SU-DHL-6 (cell line): ENCODE measurements around the gene MARCHF6.

Experiments used
- H2AFZ ChIP-seq: fragments of 200-600 bp; sonication (generic); 2 replicates; pipeline ENCODE4 v1.6.1; 2014; ENCODE audit warnings: low read depth, mild to moderate bottlenecking, moderate library complexity, mixed read lengths, antibody characterized with exemption, low read length; ENCODE audit not compliant: severe bottlenecking
- H3F3A ChIP-seq: fragments of 200-600 bp; shearing (Covaris generic); 2 replicates; pipeline ENCODE4 v1.6.0; 2016; ENCODE audit warnings: antibody characterized with exemption, mild to moderate bottlenecking; ENCODE audit not compliant: insufficient read depth
- H3K27ac ChIP-seq: fragments of 200-600 bp; sonication (generic); 2 replicates; pipeline ENCODE4 v1.5.1; 2016; ENCODE audit warnings: low read depth, mild to moderate bottlenecking, low read length, moderate library complexity, mixed read lengths
- H3K27me3 ChIP-seq: fragments of 200-600 bp; sonication (generic), shearing (Covaris generic); 2 replicates; pipeline ENCODE4 v1.6.0; 2014; ENCODE audit warnings: mild to moderate bottlenecking, low read length
- H3K36me3 ChIP-seq: fragments of 200-600 bp; sonication (generic); 2 replicates; pipeline ENCODE4 v1.6.1; 2014; ENCODE audit warnings: mild to moderate bottlenecking, low read length, mixed read lengths
- H3K4me2 ChIP-seq: fragments of 300-600, 200-600 bp; shearing (Covaris generic), sonication (generic); 2 replicates; pipeline ENCODE4 v1.6.0; 2014; ENCODE audit warnings: low read length, low read depth, mild to moderate bottlenecking; ENCODE audit not compliant: poor library complexity, severe bottlenecking
- H3K4me3 ChIP-seq: fragments of 200-600 bp; sonication (generic); 2 replicates; pipeline ENCODE4 v1.5.1; 2014; ENCODE audit warnings: antibody characterized with exemption, low read length, mild to moderate bottlenecking, mixed read lengths; ENCODE audit not compliant: insufficient read depth, poor library complexity, severe bottlenecking
- H3K79me2 ChIP-seq: fragments of 200-600 bp; sonication (generic); 2 replicates; pipeline ENCODE4 v1.6.1; 2014; ENCODE audit warnings: mild to moderate bottlenecking, low read length, moderate library complexity; ENCODE audit not compliant: insufficient read depth
- H3K9ac ChIP-seq: fragments of 200-600 bp; sonication (generic); 2 replicates; pipeline ENCODE4 v1.7.0; 2014; ENCODE audit warnings: mild to moderate bottlenecking, low read length
- H3K9me2 ChIP-seq: fragments of 200-600 bp; sonication (generic); replicated peaks from 2 replicates; pipeline ENCODE4 v1.6.1; 2014; ENCODE audit warnings: low read length; ENCODE audit not compliant: insufficient read depth
- H3K9me3 ChIP-seq: fragments of 200-600 bp; sonication (generic); 2 replicates; pipeline ENCODE4 v1.6.1; 2014; ENCODE audit warnings: low read length, mixed read lengths; ENCODE audit not compliant: insufficient read depth
- H4K20me1 ChIP-seq: fragments of 200-600 bp; sonication (generic); 2 replicates; pipeline ENCODE4 v1.6.1; 2014; ENCODE audit warnings: low read depth, mild to moderate bottlenecking, antibody characterized with exemption, low read length, moderate library complexity, mixed read lengths
- EZH2phosphoT487 ChIP-seq: fragments of 200-600 bp; sonication (generic), shearing (Covaris generic); conservative IDR thresholded peaks from 2 replicates; pipeline ENCODE4 v1.6.1; 2018; ENCODE audit warnings: mild to moderate bottlenecking, antibody characterized with exemption, low read length, moderate library complexity, mixed read lengths
- TF ChIP-seq, protein P1 (sequence below): fragments of 200-600 bp; sonication (generic); IDR thresholded peaks from one replicate; pipeline ENCODE4 v1.5.1; 2017; ENCODE audit warnings: antibody characterized with exemption, mild to moderate bottlenecking, low read length, moderate library complexity; ENCODE audit not compliant: insufficient read depth, poor library complexity, severe bottlenecking

Gene MARCHF6

DNA sequence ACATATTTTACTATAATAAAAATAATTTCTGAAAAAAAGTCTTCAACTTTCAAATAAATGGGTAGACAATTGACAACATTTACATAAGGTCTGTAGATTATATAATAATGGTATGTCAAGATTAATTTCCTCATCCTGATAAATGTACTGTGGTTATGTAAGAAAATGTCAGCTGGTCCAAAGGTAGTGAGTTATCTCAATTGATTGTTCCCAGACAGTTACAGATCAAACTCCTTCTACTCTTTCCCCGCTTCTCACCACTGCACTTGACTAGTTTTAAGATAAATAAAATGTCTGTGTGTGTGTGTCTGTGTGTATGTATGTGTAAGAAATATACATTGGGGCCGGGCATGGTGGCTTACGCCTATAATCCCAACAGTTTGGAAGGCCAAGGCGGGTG lies 16.4 kb upstream of the MARCHF6 start:
- H3K4me2 ChIP-seq = no peak overlapping the region
- H3K9ac ChIP-seq = no peak overlapping the region
- H3K27ac ChIP-seq = no peak overlapping the region
- no peaks in the 10 kb centered on the region for H3F3A ChIP-seq
- no peak overlapping the region for H2AFZ ChIP-seq
- H3K9me2 ChIP-seq = no peaks in the 10 kb centered on the region
- H4K20me1 ChIP-seq = no peaks in the 10 kb centered on the region
- no peaks in the 10 kb centered on the region for H3K79me2 ChIP-seq
- H3K9me3 ChIP-seq = no peaks in the 10 kb centered on the region
- no peak overlapping the region for H3K4me3 ChIP-seq
- no peaks in the 10 kb centered on the region for H3K36me3 ChIP-seq
- no peak for TF ChIP-seq EZH2phosphoT487
- TF ChIP-seq, protein P1, sequence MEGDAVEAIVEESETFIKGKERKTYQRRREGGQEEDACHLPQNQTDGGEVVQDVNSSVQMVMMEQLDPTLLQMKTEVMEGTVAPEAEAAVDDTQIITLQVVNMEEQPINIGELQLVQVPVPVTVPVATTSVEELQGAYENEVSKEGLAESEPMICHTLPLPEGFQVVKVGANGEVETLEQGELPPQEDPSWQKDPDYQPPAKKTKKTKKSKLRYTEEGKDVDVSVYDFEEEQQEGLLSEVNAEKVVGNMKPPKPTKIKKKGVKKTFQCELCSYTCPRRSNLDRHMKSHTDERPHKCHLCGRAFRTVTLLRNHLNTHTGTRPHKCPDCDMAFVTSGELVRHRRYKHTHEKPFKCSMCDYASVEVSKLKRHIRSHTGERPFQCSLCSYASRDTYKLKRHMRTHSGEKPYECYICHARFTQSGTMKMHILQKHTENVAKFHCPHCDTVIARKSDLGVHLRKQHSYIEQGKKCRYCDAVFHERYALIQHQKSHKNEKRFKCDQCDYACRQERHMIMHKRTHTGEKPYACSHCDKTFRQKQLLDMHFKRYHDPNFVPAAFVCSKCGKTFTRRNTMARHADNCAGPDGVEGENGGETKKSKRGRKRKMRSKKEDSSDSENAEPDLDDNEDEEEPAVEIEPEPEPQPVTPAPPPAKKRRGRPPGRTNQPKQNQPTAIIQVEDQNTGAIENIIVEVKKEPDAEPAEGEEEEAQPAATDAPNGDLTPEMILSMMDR = no peak
- H3K27me3 ChIP-seq = no peaks in the 10 kb centered on the region

DNA sequence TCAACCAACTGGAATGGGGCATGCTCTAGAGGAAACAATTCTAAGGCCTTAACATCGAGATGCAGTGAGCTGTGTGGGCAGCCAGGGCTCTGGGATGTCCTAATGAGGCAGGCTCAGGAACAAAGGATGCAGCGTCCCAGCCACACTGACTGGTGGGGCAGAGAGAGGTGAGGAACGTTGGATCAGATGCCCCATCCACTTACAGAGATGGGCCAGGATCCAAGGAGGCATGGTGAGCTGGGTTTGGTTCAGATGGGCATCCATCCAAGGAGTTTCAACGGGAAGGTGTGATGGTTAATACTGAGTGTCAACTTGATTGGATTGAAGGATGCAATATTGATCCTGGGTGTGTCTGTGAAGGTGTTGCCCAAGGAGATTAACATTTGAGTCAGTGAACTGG lies 15.5 kb upstream of the MARCHF6 start:
- H3K9me3 ChIP-seq = no peaks in the 10 kb centered on the region
- no peaks in the 10 kb centered on the region for H3K9me2 ChIP-seq
- no peak overlapping the region for H2AFZ ChIP-seq
- H3K4me3 ChIP-seq = no peak overlapping the region
- TF ChIP-seq EZH2phosphoT487 = no peak
- TF ChIP-seq, protein P1 = no peak
- no peak overlapping the region for H3K4me2 ChIP-seq
- no peaks in the 10 kb centered on the region for H3K36me3 ChIP-seq
- no peaks in the 10 kb centered on the region for H3F3A ChIP-seq
- H3K27me3 ChIP-seq = no peaks in the 10 kb centered on the region
- no peak overlapping the region for H3K9ac ChIP-seq
- H3K27ac ChIP-seq = no peak overlapping the region
- H3K79me2 ChIP-seq = no peaks in the 10 kb centered on the region
- no peaks in the 10 kb centered on the region for H4K20me1 ChIP-seq

DNA sequence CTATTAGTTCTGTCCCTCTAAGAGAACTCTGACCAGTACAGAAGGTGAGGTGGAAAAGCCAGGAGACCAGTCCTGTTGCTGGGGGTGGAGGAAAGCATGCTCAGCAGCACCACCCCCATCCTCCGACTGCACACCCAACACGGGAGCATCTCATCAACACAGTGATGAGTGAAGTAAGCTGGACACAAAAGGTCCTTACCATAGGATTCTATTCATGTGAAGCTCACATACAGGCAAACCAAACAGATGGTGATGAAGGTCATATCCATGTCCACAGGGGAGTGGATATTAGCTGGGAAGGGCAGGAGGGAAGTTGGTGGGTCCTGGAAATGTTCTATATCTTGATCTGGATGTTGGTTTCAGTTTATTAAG lies 14.8 kb upstream of the MARCHF6 start:
- Histone ChIP-seq H3F3A (no peaks in the 10 kb centered on the region), H3K4me3 (no peak overlapping the region), H2AFZ (no peak overlapping the region), H3K27ac (no peak overlapping the region), H3K9me2 (no peaks in the 10 kb centered on the region), H3K27me3 (no peaks in the 10 kb centered on the region), H4K20me1 (no peaks in the 10 kb centered on the region), H3K9ac (no peak overlapping the region), H3K9me3 (no peaks in the 10 kb centered on the region), H3K36me3 (no peaks in the 10 kb centered on the region), H3K4me2 (no peak overlapping the region), H3K79me2 (no peaks in the 10 kb centered on the region)
- TF ChIP-seq, protein P1 = no peak
- no peak for TF ChIP-seq EZH2phosphoT487
